ENCODE measurements around the gene TUBGCP2.

Gene TUBGCP2

GRCh38 chr10:133334503-133335245, 26.0 kb upstream of the TUBGCP2 start:
- CTCF ChIA-PET, result interaction anchor here (1.2 kb wide), 1 partner anchor 186 kb away, joined by 3 read pairs; no protein-coding TSS in a partner anchor
- POLR2A ChIA-PET, result no interaction called here
- no peak for DNase-seq (ENCODE audit: low read depth, low spot score)
- TF ChIP-seq CTCF (IDR thresholded peaks at IDR 0.05; ENCODE audit: insufficient read depth, low read length, missing control alignments), result no peak
- H3K4me3 ChIP-seq (ENCODE audit: low read depth, low read length), result peak overlapping the region; percentile 34

- no peak overlapping the region for H3K4me3 ChIP-seq (ENCODE audit: low read depth, low read length)
- no peak for TF ChIP-seq CTCF (IDR thresholded peaks at IDR 0.05; ENCODE audit: insufficient read depth, low read length, missing control alignments)
- DNase-seq (ENCODE audit: low read depth, low spot score), result no peak
- POLR2A ChIA-PET, result no interaction called here
- CTCF ChIA-PET, result interaction anchor here (1.0 to 1.1 kb wide), 2 partner anchors 11 to 26 kb away, joined by 3 to 4 read pairs; no protein-coding TSS in a partner anchor
Measured at GRCh38 chr10:133332936-133333699, 24.4 kb upstream of the TUBGCP2 start.

GRCh38 chr10:133329491-133330202, 21.0 kb upstream of the TUBGCP2 start:
- ChIA-PET POLR2A (interaction anchor here (0.7 to 1.5 kb wide), 3 partner anchors 19 to 88 kb away, joined by 3 to 6 read pairs (median 4); no protein-coding TSS in a partner anchor), CTCF (interaction anchor here (0.6 to 4.0 kb wide), 64 partner anchors 10 to 676 kb away, joined by 3 to 35 read pairs (median 4); partner anchors contain the start of genes ECHS1, FUOM, KNDC1 and PAOX)
- peak overlapping the region; percentile 33 for H3K4me3 ChIP-seq (ENCODE audit: low read depth, low read length)
- TF ChIP-seq CTCF (IDR thresholded peaks at IDR 0.05; ENCODE audit: insufficient read depth, low read length, missing control alignments), result peak; percentile 97
- peak; percentile 52 for DNase-seq (ENCODE audit: low read depth, low spot score)

- no peak overlapping the region for H3K4me3 ChIP-seq (ENCODE audit: low read depth, low read length)
- CTCF ChIA-PET, result interaction anchor here (0.6 to 4.0 kb wide), 64 partner anchors 8 to 675 kb away, joined by 3 to 35 read pairs (median 4); partner anchors contain the start of genes CALY, ECHS1, FUOM and KNDC1
- TF ChIP-seq CTCF (IDR thresholded peaks at IDR 0.05; ENCODE audit: insufficient read depth, low read length, missing control alignments), result no peak
- POLR2A ChIA-PET, result interaction anchor here (1.0 to 1.5 kb wide), 2 partner anchors 20 to 23 kb away, joined by 4 to 6 read pairs; no protein-coding TSS in a partner anchor
- DNase-seq (ENCODE audit: low read depth, low spot score), result no peak
Measured at GRCh38 chr10:133328358-133329343, 20.0 kb upstream of the TUBGCP2 start.

- CTCF ChIA-PET, result interaction anchor here (1.1 to 4.0 kb wide), 9 partner anchors 8 to 280 kb away, joined by 3 to 35 read pairs (median 6); partner anchors contain the start of genes CALY and PRAP1
- DNase-seq (ENCODE audit: low read depth, low spot score), result no peak
- H3K4me3 ChIP-seq (ENCODE audit: low read depth, low read length), result no peak overlapping the region
- POLR2A ChIA-PET, result interaction anchor here (0.6 kb wide), 1 partner anchor 22 kb away, joined by 3 read pairs; no protein-coding TSS in a partner anchor
- TF ChIP-seq CTCF (IDR thresholded peaks at IDR 0.05; ENCODE audit: insufficient read depth, low read length, missing control alignments), result no peak
Measured at GRCh38 chr10:133327651-133328357, 19.1 kb upstream of the TUBGCP2 start.

All from AG04449 (cell line).